Vagina (tissue), 2 donors: ENCODE data around the gene CD22.

Experiments used
- CTCF ChIP-seq, 3 experiments: fragments of 450-650 bp in 2 of 3; fragments of 200-600 bp in 1 of 3; sonication (generic) in 1 of 3; IDR thresholded peaks; one replicate each; pipeline ENCODE4 v1.5.1; 2017 to 2019; ENCODE audit warnings: antibody characterized with exemption in 3 of 3, mild to moderate bottlenecking in 2 of 3, moderate library complexity in 2 of 3
- POLR2A ChIP-seq, 2 donors: fragments of 450-650 bp; IDR thresholded peaks; one replicate each; pipeline ENCODE4 v1.6.1; 2017; ENCODE audit warnings: antibody characterized with exemption in 2 of 2, mild to moderate bottlenecking in 2 of 2, moderate library complexity in 2 of 2
- POLR2AphosphoS5 ChIP-seq, 2 donors: sonication (generic); formaldehyde crosslinking; IDR thresholded peaks; one replicate each; pipeline ENCODE4 v1.9.0; 2017; ENCODE audit warnings: antibody characterized with exemption in 2 of 2, mild to moderate bottlenecking in 2 of 2, low read depth in 1 of 2; ENCODE audit not compliant: insufficient read depth in 1 of 2

- TF ChIP-seq CTCF (IDR thresholded peaks at IDR 0.05): no peak
- no peak for TF ChIP-seq POLR2AphosphoS5 (IDR thresholded peaks at IDR 0.05; ENCODE audit: insufficient read depth in 1 of 2, low read depth in 1 of 2)
- no peak for TF ChIP-seq POLR2A (IDR thresholded peaks at IDR 0.05)
Measured at GRCh38 chr19:35299523-35300338, 29.3 kb upstream of the CD22 start.
